Skeletal muscle tissue (tissue), 4 donors: ENCODE results near the gene CTNND2. TPM values are rescaled to one million over a fixed set of nuclear protein-coding genes. Genes with fewer than 3 reads are reported as not detected.

Source experiments
- H3K27ac ChIP-seq: one replicate; pipeline ENCODE4 v1.7.0; 2013; ENCODE audit warnings: mild to moderate bottlenecking, low read depth, low read length, inconsistent platforms
- H3K27me3 ChIP-seq, 3 donors: one replicate each; pipeline ENCODE4 v1.7.0; 2013; ENCODE audit warnings: low read length in 3 of 3; ENCODE audit not compliant: control insufficient read depth in 3 of 3, insufficient read depth in 3 of 3
- H3K36me3 ChIP-seq, 3 donors: one replicate each; pipeline ENCODE4 v1.7.0; 2013; ENCODE audit warnings: low read length in 3 of 3; ENCODE audit not compliant: control insufficient read depth in 3 of 3, insufficient read depth in 3 of 3
- H3K4me1 ChIP-seq, 3 donors: one replicate each; pipeline ENCODE4 v1.7.0; 2013; ENCODE audit warnings: low read length in 3 of 3, mild to moderate bottlenecking in 3 of 3; ENCODE audit not compliant: control insufficient read depth in 3 of 3, insufficient read depth in 3 of 3
- H3K4me3 ChIP-seq, 3 donors: one replicate each; pipeline ENCODE4 v1.7.0; 2013; ENCODE audit warnings: low read length in 3 of 3
- H3K9ac ChIP-seq, 3 donors: one replicate each; pipeline ENCODE4 v1.7.0; 2013; ENCODE audit warnings: low read length in 3 of 3, mild to moderate bottlenecking in 3 of 3, moderate library complexity in 2 of 3, low read depth in 1 of 3
- H3K9me3 ChIP-seq, 3 donors: one replicate each; pipeline ENCODE4 v1.7.0; 2013; ENCODE audit warnings: low read length in 3 of 3; ENCODE audit not compliant: control insufficient read depth in 3 of 3
- total RNA-seq: library from RNA; depleted of rRNA; stranded (reverse); fragments of >200 nt; gene quantifications from one replicate; pipeline ENCODE4 v1.2.3, GENCODE V29; 2014
- donor health status: Osteomylitis.

The CTNND2 gene
- total RNA-seq, 1 donor from 2014 or later: 0.52 TPM

DNA sequence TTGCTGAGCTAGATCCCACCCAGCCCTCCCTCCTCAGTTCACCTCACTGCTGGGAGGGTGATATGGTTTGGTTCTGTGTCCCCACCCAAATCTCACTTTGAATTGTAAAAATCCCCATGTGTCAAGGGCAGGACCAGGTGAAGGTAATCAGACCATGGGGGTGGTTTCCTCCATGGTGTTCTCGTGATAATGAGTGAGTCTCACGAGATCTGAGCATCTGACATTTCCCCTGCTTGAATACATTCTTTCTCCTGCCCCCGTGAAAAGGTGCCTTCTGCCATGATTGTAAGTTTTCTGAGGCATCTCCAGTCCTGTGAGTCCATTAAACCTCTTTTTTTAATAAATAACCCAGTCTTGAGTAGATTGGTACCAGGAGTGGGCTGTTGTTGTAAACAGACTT, 673.4 kb downstream of the CTNND2 start:
- no peaks in the 10 kb centered on the region for H3K36me3 ChIP-seq
- H3K27me3 ChIP-seq: no peaks in the 10 kb centered on the region
- H3K9me3 ChIP-seq: no peaks in the 10 kb centered on the region
- H3K9ac ChIP-seq: no peak overlapping the region
- H3K27ac ChIP-seq: no peak overlapping the region
- H3K4me3 ChIP-seq: no peak overlapping the region
- H3K4me1 ChIP-seq: no peaks in the 10 kb centered on the region

DNA sequence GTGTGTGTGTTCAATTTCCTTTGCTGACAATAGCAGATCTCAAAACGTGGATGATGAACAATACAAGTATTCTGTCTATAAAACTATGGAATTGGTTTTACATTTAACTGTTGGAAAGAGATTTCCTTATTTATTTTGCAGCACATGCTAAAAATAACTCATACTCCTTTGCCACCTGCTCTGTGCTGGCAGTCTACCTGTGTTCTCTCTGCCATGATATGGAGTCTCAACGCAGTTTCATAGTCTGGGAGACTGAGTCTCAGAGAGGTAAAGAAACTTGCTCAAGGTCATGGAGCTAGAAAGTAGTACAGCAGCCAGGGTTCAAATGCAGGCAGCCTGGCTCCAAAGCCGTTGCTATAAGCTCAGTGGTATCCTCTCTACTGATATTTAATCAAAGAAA, 677.2 kb downstream of the CTNND2 start:
- Histone ChIP-seq H3K4me3 (no peak overlapping the region), H3K4me1 (no peaks in the 10 kb centered on the region), H3K9me3 (no peaks in the 10 kb centered on the region), H3K27ac (no peak overlapping the region), H3K36me3 (no peaks in the 10 kb centered on the region), H3K9ac (no peak overlapping the region), H3K27me3 (no peaks in the 10 kb centered on the region)

DNA sequence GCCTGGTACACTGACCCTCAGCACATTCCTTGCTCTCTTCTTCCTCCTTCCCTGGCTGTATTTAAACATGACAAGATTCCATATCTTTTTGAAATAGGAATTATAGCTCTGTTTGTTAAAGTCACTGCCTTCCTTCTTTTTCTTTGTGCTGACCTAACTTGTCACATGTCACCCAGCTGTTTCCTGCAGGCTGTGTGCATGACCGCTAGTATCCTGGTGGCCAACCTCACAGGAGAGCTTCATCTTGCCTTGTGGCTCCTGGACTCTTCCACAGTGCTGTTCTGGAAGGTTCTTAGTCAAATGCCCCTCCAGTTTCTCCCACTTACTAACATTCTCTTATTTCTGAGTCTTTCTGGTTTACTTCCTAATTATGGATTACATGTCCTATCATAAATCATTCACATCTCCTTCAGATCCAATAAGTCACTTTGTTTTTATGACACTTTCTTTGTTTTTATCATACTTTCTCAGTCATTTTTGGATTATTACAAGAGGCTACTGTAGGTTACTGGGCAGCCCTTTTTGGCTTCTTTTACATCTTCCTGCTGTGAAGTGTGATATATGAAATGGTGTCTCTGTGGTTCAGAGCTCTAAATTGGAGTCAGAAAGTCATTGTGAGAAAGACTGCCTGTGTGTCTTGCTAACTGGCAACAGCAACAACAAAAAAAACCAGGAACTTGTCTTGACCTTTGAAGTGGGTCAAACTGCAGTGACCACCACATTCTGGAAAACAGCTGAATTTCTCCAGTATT, 679.6 kb downstream of the CTNND2 start:
- H3K9ac ChIP-seq: no peak overlapping the region
- no peak overlapping the region for H3K4me3 ChIP-seq
- H3K36me3 ChIP-seq: no peaks in the 10 kb centered on the region
- no peaks in the 10 kb centered on the region for H3K4me1 ChIP-seq
- H3K9me3 ChIP-seq: no peaks in the 10 kb centered on the region
- no peak overlapping the region for H3K27ac ChIP-seq
- no peaks in the 10 kb centered on the region for H3K27me3 ChIP-seq

DNA sequence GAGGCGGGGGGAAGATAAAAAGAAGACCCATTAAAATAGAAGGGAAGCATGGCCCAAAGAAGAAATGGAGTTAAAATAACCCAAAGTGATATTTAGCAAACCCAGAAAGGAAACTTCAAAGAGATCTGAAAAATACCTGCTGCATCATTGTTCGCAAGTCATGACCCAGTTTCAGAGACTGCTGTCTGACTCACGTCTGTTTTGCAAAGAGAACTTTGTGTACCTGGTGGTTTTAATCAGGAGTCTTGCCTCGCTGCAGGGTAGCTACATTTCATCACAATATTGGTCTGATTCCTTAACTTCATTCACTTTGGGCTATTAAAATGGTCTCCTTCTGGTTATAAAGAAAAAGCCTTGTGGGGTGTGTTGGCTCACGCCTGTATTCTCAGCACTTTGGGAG, 682.1 kb downstream of the CTNND2 start:
- Histone ChIP-seq H3K4me1 (no peaks in the 10 kb centered on the region), H3K36me3 (no peaks in the 10 kb centered on the region), H3K27ac (no peak overlapping the region)

DNA sequence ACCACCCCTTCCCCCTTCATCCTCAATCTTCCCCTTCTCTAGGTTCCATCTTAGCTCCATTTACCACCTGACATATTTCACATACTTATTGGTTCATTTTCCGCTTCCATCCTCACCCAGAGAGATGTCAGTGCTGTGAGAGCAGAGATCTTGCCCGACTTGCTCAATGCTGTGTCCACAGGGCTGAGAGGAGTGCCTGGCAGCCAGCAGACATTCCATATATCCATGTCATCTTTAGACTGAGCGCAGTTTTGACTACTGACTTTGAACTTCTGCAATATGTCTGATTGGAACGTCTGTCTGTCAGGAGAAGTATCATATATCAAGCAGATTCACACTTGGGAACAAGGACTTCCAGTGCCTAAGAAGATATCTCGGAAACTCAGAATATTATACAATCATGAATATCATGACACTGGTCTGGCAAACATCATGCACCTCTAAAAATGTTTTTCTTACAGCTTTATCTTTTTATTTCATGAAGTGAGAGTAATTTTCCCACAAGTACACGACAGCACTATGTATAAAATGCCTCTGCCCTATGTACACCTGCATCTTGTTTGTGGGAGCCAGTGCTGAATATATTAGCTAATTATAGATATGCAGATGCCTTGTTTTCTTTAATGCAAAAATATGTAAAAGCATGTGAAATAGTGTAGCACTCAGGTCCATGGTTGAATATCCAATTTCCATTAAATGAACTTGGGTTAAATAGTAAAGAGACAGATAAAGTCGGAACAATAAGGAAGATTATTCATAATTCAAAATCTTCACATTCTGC, 689.2 kb downstream of the CTNND2 start:
- Histone ChIP-seq H3K4me3 (no peak overlapping the region), H3K9me3 (peaks cover 0 to 4% (median 3%) of the 10 kb centered on the region in 3 donors), H3K4me1 (no peaks in the 10 kb centered on the region), H3K9ac (no peak overlapping the region), H3K27me3 (no peaks in the 10 kb centered on the region), H3K36me3 (no peaks in the 10 kb centered on the region), H3K27ac (no peak overlapping the region)

More for the DNA sequence above, 682.1 kb downstream of the CTNND2 start:
- Histone ChIP-seq H3K27me3 (no peaks in the 10 kb centered on the region), H3K9ac (no peak overlapping the region), H3K9me3 (peaks cover 0 to 3% (median 0%) of the 10 kb centered on the region in 3 donors), H3K4me3 (no peak overlapping the region)

DNA sequence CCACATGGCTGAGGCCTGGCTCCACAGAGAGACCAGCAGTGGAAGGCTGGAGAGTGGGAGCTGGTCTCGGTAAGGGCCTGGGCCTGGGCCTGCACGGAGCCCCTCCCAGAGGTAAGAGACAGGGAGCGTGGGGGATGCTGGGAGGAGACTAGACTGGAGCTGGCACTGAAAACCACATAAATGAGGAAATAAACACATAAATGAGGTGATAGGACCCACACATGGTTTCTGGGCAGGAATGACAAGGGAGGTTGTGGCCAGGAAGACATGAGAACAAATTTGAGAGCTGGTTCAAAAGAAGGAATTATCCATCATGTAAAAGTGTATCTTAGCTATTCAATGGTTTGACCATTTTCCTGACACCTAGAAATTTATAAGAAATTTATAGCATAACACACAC, 691.5 kb downstream of the CTNND2 start:
- Histone ChIP-seq H3K9me3 (peaks cover 0 to 4% (median 0%) of the 10 kb centered on the region in 3 donors), H3K9ac (no peak overlapping the region), H3K27me3 (no peaks in the 10 kb centered on the region), H3K4me3 (no peak overlapping the region), H3K4me1 (no peaks in the 10 kb centered on the region), H3K27ac (no peak overlapping the region), H3K36me3 (no peaks in the 10 kb centered on the region)

DNA sequence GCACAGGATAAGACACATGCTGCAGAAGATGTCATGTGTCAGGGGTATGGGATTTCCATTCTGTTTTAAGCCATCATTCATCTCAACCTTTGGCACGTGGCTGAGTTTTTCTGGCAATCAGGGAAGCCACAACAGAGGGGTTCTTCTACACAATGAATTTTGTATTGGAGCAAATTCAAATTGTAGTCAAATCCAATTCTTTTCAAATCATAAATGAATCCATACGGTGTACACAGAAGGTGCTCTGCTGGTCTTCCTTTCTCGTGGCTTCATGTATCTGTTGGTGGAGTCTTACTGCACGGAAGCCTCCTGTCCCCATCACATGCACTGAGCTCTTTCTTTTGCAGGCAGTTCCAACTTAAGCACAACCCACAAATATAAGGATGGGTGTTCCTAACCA, 706.5 kb downstream of the CTNND2 start:
- Histone ChIP-seq H3K27me3 (no peaks in the 10 kb centered on the region), H3K9ac (no peak overlapping the region), H3K9me3 (no peaks in the 10 kb centered on the region), H3K27ac (no peak overlapping the region), H3K4me3 (no peak overlapping the region), H3K36me3 (no peaks in the 10 kb centered on the region), H3K4me1 (no peaks in the 10 kb centered on the region)

DNA sequence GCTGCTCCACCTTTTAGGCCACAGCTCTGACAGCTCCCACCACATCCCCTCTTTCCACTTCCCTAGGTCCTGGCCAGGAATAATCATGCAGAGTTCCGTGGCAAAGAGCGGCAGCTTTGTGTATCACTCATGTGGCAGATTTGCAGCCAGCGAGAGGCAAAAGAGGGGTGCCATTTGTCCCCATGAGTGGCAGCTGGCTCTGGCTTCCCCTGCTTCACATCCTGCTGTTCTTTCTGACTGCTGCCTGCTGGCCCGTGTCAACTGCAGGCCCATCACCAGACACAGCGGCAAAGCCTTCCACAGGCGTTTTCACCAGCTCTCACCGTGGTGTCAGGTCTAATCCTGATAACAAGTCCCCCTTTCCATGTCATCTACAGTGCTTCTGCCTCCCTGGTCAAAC, 712.6 kb downstream of the CTNND2 start:
- no peak overlapping the region for H3K9ac ChIP-seq

DNA sequence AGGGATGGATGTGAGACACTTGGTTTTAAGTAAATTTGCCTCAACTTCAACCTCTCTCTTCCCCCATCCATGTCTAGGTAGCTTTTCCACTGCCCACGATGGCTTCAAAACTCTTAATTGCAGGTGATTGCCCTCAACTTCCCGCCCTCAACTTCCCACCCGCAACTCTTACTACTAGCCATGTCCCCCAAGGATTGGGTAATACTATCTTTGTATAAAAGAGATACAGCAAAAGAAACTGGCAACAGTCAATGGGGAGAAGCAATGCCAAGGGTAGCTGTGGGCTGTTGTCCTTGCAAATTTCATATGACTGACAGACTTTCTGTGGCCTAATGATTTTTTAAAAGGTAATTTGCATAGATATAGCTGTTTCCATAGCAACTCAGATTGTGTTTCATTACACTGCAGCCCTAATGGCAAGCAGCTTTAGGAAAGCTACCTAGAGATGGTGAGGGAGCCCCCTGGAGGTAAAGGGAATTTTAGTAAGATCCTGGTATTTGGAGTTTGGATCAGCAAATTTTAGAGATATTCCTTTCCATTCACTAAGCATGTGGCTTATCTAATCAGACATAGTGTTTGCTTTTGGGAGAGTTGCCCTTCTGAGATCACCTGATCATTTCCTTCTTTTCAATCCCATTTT, 721.7 kb downstream of the CTNND2 start:
- H3K4me3 ChIP-seq: no peak overlapping the region
- peaks cover 0 to 3% (median 0%) of the 10 kb centered on the region in 3 donors for H3K27me3 ChIP-seq
- H3K36me3 ChIP-seq: no peaks in the 10 kb centered on the region
- H3K9me3 ChIP-seq: no peaks in the 10 kb centered on the region
- no peak overlapping the region for H3K27ac ChIP-seq
- no peaks in the 10 kb centered on the region for H3K4me1 ChIP-seq
- H3K9ac ChIP-seq: no peak overlapping the region

More for the DNA sequence above, 712.6 kb downstream of the CTNND2 start:
- Histone ChIP-seq H3K27me3 (no peaks in the 10 kb centered on the region), H3K9me3 (no peaks in the 10 kb centered on the region), H3K4me3 (no peak overlapping the region), H3K36me3 (no peaks in the 10 kb centered on the region), H3K27ac (no peak overlapping the region), H3K4me1 (no peaks in the 10 kb centered on the region)

DNA sequence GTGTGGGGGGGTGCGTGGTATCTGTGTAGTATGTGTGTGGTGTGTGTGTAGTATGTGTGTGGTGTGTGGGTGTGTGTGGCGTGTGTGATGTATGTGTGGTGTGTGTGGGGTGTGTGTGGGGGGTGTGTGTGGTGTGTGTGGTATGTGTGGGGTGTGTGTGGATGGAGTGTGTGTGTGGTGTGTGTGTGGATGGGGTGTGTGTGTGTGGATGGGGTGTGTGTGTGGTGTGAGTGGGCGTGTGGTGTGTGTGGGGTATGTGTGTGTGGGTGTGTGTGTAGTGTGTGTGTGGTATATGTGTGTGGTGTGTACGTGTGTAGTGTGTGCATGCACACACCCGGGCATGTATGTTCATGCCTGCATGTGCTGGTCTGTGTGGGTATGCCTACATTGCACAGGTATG, 722.3 kb downstream of the CTNND2 start:
- H3K27ac ChIP-seq: no peak overlapping the region
- H3K27me3 ChIP-seq: peaks cover 0 to 3% (median 0%) of the 10 kb centered on the region in 3 donors
- no peak overlapping the region for H3K9ac ChIP-seq
- H3K4me3 ChIP-seq: no peak overlapping the region
- no peaks in the 10 kb centered on the region for H3K36me3 ChIP-seq
- H3K4me1 ChIP-seq: no peaks in the 10 kb centered on the region
- no peaks in the 10 kb centered on the region for H3K9me3 ChIP-seq
